MM.1S (cell line): ENCODE measurements around the gene NDUFB10.

Experiments
- DNase-seq: peaks from one replicate; pipeline ENCODE4 v3.0.0-alpha.2; 2015
- H2AFZ ChIP-seq: fragments of 300-600 bp; sonication (generic); 2 replicates; pipeline ENCODE4 v1.6.0; 2016; ENCODE audit warnings: antibody characterized with exemption, low read length
- H3F3A ChIP-seq: fragments of 300-600 bp; sonication (generic); 2 replicates; pipeline ENCODE4 v1.6.1; 2016; ENCODE audit warnings: mild to moderate bottlenecking, antibody characterized with exemption, low read length, moderate library complexity, mixed read lengths; ENCODE audit not compliant: insufficient read depth
- H3K27ac ChIP-seq: fragments of 300-600 bp; sonication (generic); 2 replicates; pipeline ENCODE4 v1.5.1; 2016; ENCODE audit warnings: mild to moderate bottlenecking, low read length
- H3K27me3 ChIP-seq: fragments of 300-600 bp; sonication (generic); replicated peaks from 2 replicates; pipeline ENCODE4 v1.6.0; 2016; ENCODE audit warnings: low read length; ENCODE audit not compliant: insufficient read depth
- H3K36me3 ChIP-seq: fragments of 300-600 bp; sonication (generic); replicated peaks from 2 replicates; pipeline ENCODE4 v1.6.1; 2016; ENCODE audit warnings: mild to moderate bottlenecking, low read length, mixed read lengths; ENCODE audit not compliant: insufficient read depth
- H3K4me1 ChIP-seq: fragments of 300-600 bp; sonication (generic); 2 replicates; pipeline ENCODE4 v1.6.1; 2016; ENCODE audit warnings: low read length, mixed read lengths
- H3K4me2 ChIP-seq: fragments of 300-600 bp; sonication (generic); 2 replicates; pipeline ENCODE4 v1.6.0; 2016; ENCODE audit warnings: low read depth, low read length
- H3K4me3 ChIP-seq: fragments of 300-600 bp; sonication (generic); 2 replicates; pipeline ENCODE4 v1.5.1; 2016; ENCODE audit warnings: low read length, mixed read lengths
- H3K79me2 ChIP-seq: fragments of 300-600 bp; sonication (generic); 2 replicates; pipeline ENCODE4 v1.6.1; 2016; ENCODE audit warnings: mixed run types, low read length, mixed read lengths
- H3K9ac ChIP-seq: fragments of 300-600 bp; sonication (generic); 2 replicates; pipeline ENCODE4 v1.6.1; 2016; ENCODE audit warnings: low read length, mixed read lengths
- H3K9me2 ChIP-seq: fragments of 300-600 bp; sonication (generic); replicated peaks from 2 replicates; pipeline ENCODE4 v1.6.1; 2016; ENCODE audit warnings: mild to moderate bottlenecking, low read length, mixed read lengths; ENCODE audit not compliant: insufficient read depth
- H3K9me3 ChIP-seq: fragments of 300-600 bp; sonication (generic); replicated peaks from 2 replicates; pipeline ENCODE4 v1.6.1; 2016; ENCODE audit warnings: mild to moderate bottlenecking, low read length, mixed read lengths; ENCODE audit not compliant: insufficient read depth
- H4K20me1 ChIP-seq: fragments of 300-600 bp; sonication (generic); 2 replicates; pipeline ENCODE4 v1.6.1; 2016; ENCODE audit warnings: mild to moderate bottlenecking, low read length, moderate library complexity, mixed read lengths; ENCODE audit not compliant: insufficient read depth
- EZH2 ChIP-seq: fragments of 300-600 bp; sonication (generic); optimal IDR thresholded peaks from 2 replicates; pipeline ENCODE3; 2017; ENCODE audit warnings: low read depth, mild to moderate bottlenecking, antibody characterized with exemption, low read length, mixed read lengths
- EZH2phosphoT487 ChIP-seq: fragments of 300-600 bp; sonication (generic); IDR thresholded peaks from 2 replicates; pipeline ENCODE4 v1.6.1; 2018; ENCODE audit warnings: antibody characterized with exemption, low read length
- TF ChIP-seq, protein P1 (sequence below): fragments of 300-600 bp; sonication (generic); IDR thresholded peaks from 2 replicates; pipeline ENCODE4 v1.5.1; 2016; ENCODE audit warnings: antibody characterized with exemption, low read length, mixed read lengths

NDUFB10 gene

GRCh38 chr16:1980030-1980769 lies 20.9 kb downstream of the NDUFB10 start:
- TF ChIP-seq EZH2phosphoT487 (no peak), EZH2 (no peak)
- TF ChIP-seq, protein P1, sequence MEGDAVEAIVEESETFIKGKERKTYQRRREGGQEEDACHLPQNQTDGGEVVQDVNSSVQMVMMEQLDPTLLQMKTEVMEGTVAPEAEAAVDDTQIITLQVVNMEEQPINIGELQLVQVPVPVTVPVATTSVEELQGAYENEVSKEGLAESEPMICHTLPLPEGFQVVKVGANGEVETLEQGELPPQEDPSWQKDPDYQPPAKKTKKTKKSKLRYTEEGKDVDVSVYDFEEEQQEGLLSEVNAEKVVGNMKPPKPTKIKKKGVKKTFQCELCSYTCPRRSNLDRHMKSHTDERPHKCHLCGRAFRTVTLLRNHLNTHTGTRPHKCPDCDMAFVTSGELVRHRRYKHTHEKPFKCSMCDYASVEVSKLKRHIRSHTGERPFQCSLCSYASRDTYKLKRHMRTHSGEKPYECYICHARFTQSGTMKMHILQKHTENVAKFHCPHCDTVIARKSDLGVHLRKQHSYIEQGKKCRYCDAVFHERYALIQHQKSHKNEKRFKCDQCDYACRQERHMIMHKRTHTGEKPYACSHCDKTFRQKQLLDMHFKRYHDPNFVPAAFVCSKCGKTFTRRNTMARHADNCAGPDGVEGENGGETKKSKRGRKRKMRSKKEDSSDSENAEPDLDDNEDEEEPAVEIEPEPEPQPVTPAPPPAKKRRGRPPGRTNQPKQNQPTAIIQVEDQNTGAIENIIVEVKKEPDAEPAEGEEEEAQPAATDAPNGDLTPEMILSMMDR: no peak
- Histone ChIP-seq H3K4me2 (no peak overlapping the region), H4K20me1 (no peaks in the 10 kb centered on the region), H3K27ac (no peak overlapping the region), H3K79me2 (peaks cover 8% of the 10 kb centered on the region), H3K4me1 (peaks cover 9% of the 10 kb centered on the region), H3K9me2 (no peaks in the 10 kb centered on the region), H3K4me3 (no peak overlapping the region), H3K9ac (no peak overlapping the region), H2AFZ (no peak overlapping the region), H3K36me3 (no peaks in the 10 kb centered on the region), H3K9me3 (no peaks in the 10 kb centered on the region), H3K27me3 (peaks cover 39% of the 10 kb centered on the region), H3F3A (peaks cover 26% of the 10 kb centered on the region)
- DNase-seq: no peak

DNA sequence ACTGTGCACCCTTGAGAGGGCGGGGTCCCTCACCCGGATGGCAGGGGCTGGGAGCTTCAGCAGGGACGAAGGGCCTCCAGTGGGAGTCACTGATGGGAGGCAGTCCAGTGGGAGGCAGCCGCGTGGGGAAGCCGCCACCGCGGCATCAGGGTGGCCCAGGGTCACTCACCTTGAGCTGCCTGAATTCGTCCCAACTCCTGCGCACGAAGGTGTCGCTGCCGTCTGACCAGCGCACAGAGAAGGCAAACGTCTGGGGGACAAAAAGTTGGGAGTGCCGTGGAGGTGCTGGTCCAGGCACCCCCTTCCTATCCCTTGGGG lies 21.4 kb downstream of the NDUFB10 start:
- Histone ChIP-seq H3K9ac (no peak overlapping the region), H3K4me1 (peaks cover 14% of the 10 kb centered on the region), H3F3A (peaks cover 27% of the 10 kb centered on the region), H3K9me2 (no peaks in the 10 kb centered on the region), H3K4me2 (no peak overlapping the region), H3K79me2 (peaks cover 13% of the 10 kb centered on the region), H3K27ac (no peak overlapping the region), H3K9me3 (no peaks in the 10 kb centered on the region), H4K20me1 (no peaks in the 10 kb centered on the region), H2AFZ (no peak overlapping the region), H3K27me3 (peaks cover 39% of the 10 kb centered on the region), H3K4me3 (no peak overlapping the region), H3K36me3 (no peaks in the 10 kb centered on the region)
- TF ChIP-seq EZH2phosphoT487 (no peak), EZH2 (no peak)
- TF ChIP-seq, protein P1: no peak
- no peak for DNase-seq

GRCh38 chr16:1981398-1981836 lies 22.1 kb downstream of the NDUFB10 start, which contains the start of gene NOXO1:
NOXO1 (minus strand) TSS chr16:1981469; CDS start chr16:1981179, 290 bp downstream.
- peaks cover 16% of the 10 kb centered on the region for H3K4me1 ChIP-seq

More at GRCh38 chr16:1981398-1981836, 22.1 kb downstream of the NDUFB10 start, which contains the start of gene NOXO1:
- 0 out of 2 replicates have a peak, but pooled peaks cover 1% of the 10 kb centered on the region for H3K36me3 ChIP-seq
- H3K9ac ChIP-seq: no peak within 1 kb of the TSS
- H3K79me2 ChIP-seq: peaks cover 16% of the 10 kb centered on the region
- H3K4me2 ChIP-seq: no peak within 1 kb of the TSS
- TF ChIP-seq, protein P1: no peak
- TF ChIP-seq EZH2: no peak
- TF ChIP-seq EZH2phosphoT487: no peak
- no peaks in the 10 kb centered on the region for H3K9me3 ChIP-seq
- H2AFZ ChIP-seq: no peak within 1 kb of the TSS
- no peaks in the 10 kb centered on the region for H3K9me2 ChIP-seq
- DNase-seq: no peak
- no peak within 1 kb of the TSS for H3K27ac ChIP-seq
- H3K4me3 ChIP-seq: no peak within 1 kb of the TSS
- H3F3A ChIP-seq: peaks cover 27% of the 10 kb centered on the region
- H4K20me1 ChIP-seq: no peaks in the 10 kb centered on the region
- H3K27me3 ChIP-seq: peaks cover 39% of the 10 kb centered on the region
